ENCODE data around the gene MGAT5.

DNA sequence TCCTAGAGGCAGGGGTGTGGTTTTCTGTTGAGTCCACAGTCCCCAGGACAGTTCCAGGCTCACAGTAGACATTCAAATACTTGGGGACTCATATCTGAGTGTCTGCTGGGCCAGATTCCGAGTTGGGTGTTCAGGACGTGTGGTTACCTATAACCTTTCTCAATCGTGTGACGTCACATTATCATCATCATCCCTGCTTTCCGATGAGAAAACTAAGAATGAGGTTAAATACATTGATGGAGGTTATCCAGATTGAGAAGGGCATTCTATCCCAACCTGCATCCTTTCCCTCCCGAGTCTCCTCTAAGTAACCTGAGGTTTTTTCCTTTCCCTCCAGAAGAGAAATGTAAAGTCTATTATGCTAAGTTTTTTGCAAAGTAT, 204.6 kb downstream of the MGAT5 start:
- TF ChIP-seq EP300 (IDR thresholded peaks at IDR 0.05) (no peak), POLR2A (IDR thresholded peaks at IDR 0.05) (no peak)
- TF ChIP-seq, protein P1, sequence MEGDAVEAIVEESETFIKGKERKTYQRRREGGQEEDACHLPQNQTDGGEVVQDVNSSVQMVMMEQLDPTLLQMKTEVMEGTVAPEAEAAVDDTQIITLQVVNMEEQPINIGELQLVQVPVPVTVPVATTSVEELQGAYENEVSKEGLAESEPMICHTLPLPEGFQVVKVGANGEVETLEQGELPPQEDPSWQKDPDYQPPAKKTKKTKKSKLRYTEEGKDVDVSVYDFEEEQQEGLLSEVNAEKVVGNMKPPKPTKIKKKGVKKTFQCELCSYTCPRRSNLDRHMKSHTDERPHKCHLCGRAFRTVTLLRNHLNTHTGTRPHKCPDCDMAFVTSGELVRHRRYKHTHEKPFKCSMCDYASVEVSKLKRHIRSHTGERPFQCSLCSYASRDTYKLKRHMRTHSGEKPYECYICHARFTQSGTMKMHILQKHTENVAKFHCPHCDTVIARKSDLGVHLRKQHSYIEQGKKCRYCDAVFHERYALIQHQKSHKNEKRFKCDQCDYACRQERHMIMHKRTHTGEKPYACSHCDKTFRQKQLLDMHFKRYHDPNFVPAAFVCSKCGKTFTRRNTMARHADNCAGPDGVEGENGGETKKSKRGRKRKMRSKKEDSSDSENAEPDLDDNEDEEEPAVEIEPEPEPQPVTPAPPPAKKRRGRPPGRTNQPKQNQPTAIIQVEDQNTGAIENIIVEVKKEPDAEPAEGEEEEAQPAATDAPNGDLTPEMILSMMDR (IDR thresholded peaks at IDR 0.05) = no peak
